Fibroblast of skin of left biceps (primary cell): Measurements from ENCODE around the gene PPARGC1A.

Experiments used
- DNase-seq, 2 experiments: peaks; one replicate each; pipeline ENCODE4 v3.0.0-alpha.2; 2013; ENCODE audit warnings: low read depth in 2 of 2

PPARGC1A gene

DNA sequence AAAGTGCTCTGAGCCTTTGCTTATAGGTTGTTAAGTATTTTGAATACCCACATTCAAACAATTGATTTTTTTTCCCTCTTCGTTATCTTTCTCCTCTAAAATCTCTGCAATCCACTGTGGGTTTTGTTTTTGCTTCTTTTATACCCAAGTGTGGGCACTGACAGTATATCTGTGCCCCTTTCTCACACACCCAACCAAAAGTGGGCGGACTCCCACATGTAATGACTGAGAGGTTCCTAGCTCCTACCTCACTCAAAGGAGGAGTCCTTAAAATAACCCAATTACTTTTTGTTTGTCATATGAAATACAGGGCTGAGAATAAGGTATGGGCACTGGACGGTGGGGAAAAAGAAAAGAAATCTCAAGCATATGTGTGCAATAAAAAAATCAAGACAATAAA, 51.7 kb downstream of the PPARGC1A start:
- DNase-seq = no peak

- no peak for DNase-seq
These were observed 52.5 kb downstream of the PPARGC1A start for GRCh38 chr4:23837371-23837770.

- DNase-seq = no peak
These were observed 53.9 kb downstream of the PPARGC1A start for GRCh38 chr4:23835774-23836478.

- no peak for DNase-seq
These were observed 61.1 kb downstream of the PPARGC1A start for GRCh38 chr4:23828779-23829178.

- peak in 1 of 2 experiments; percentile 20 for DNase-seq
These were observed 61.7 kb downstream of the PPARGC1A start for GRCh38 chr4:23828020-23828715.

- DNase-seq = peak in 1 of 2 experiments; percentile 3
These were observed 67.7 kb downstream of the PPARGC1A start for GRCh38 chr4:23822181-23822580.

DNA sequence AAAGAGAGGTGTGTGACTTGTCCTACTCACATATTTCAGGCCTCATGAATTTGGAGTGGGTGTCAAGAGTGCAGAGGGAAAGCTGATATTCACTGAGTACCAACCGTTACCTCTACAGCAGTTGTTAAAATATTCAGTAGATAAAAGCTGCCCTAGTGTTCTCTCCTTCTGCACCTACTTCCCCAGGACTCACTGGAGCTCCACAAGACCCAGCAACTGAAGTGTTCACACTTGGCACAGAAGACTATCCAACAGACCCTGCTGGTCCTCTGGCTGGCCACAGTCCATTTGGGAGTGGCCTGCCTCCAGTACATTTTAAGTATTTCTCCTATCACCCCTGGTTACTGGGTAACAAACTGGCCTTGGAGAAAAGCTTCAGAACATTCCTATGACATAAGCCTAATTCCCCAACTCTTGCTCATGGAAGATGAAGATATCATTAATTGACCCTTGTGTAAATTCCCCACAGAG, 70.8 kb downstream of the PPARGC1A start:
- DNase-seq = peak in 1 of 2 experiments; percentile 5

DNA sequence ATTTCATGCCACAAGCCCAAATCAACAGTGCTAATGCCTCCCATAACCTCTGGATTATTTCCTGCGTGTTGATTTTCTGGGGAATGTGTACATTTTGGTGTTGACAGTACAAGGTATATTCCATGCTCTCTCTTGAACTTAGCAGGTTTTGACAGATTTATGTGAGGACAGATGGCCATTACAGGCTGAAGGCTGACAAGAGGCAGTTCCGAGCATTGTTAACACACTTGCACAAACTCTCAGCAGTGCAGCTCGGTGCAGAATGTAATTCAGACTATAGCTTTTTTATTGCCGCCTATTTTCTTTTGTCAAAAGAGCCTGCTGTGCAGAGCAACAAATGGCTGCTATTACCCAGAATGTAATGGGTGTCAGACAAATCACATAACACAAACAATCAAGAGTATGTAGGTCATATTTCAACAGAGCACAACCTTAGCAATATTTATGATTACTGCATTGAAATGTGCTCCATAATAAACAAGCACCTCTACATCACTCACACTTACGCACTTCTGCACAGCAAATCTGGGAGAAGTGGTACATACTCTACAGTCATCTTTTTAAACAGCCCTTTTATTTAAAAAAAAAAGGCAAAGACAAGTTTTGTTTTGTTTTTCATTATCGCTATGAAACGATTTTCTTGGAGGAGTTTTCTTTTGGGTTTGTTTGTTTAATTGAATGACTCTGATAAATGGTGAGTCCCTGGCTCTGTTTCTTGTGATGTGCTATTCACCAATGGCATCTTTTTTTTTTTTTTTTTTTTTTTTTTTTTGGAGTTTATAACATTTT, 71.6 kb downstream of the PPARGC1A start:
- no peak for DNase-seq

- no peak for DNase-seq
These were observed 74.7 kb downstream of the PPARGC1A start for GRCh38 chr4:23814996-23815660.

DNA sequence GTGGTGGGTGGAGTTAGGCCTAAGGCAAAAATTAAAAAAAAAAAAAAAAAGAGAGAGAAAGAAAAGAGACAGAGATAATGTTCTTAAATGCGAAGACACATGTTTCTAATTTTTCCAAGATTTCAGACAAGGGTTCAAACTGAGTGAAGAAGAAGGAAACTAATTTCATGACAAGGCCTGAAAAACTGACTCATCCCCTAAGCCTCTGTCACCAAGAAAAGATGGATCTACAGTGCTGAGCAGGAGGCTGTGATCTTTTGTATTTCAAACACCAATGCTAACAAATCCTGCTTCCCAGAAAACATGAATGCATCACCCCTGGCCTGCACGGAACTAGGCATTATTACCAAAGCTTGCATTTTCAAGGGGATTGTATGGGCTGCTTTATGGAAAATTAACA, 75.3 kb downstream of the PPARGC1A start:
- DNase-seq = peak; percentile 73 to 83

DNA sequence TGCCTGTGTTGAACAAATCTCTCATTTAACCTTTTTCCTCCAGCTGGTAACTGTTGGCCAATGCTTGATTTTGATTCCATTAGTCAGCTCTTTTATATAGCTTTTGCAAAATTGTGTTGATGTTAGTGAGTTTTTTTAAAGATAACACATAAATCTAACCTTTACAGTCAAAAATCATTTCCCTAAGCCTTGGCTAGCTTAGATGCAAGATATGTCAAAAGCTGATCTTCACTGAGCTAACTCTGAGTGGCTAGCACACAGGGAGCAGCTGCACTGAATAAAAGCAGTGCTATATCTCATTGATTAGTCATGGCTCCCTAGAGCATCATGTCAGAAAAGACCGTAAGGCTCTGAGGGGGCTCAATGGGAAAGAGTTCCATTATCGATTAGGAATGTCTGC, 78.7 kb downstream of the PPARGC1A start:
- DNase-seq = peak; percentile 24 to 39

DNA sequence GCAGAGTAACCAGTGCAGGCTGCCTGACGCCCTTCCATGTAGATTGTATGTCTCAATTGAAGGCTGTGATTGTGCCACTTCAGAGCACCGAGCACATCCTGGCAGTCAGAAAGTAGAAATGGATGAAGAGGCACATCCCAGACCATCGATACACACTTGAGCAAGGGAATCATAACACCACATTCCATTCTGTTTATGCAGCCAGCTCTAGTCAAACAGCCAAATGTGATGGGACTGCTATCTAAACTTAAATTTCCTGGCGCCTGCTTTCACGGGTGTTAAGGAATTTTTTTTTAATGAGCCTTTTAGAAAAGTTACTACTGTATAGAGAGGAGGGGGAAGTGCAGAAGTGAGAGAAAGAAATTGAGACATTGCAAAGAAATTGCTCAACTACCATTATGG, 84.4 kb downstream of the PPARGC1A start:
- peak; percentile 51 to 65 for DNase-seq

- peak; percentile 19 to 32 for DNase-seq
These were observed 100.1 kb downstream of the PPARGC1A start for GRCh38 chr4:23789762-23790161.

DNA sequence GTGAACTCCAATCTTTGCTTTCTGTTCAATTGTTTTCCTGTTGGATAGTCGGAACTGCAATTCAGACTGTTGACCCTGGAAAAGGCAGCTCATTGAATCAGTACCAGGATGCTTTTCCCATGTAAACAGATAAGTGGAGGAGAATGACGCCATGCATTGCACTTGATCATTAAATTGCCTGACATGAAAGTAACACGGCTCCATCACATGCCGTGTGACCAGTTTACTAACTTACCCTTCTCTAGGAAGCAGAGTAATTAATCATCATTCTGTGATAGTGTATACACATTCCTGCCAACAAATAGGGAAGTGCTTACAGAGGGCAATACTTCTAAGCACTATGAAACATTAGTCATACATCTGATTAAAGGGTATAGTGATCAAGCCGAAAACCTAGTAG, 101.4 kb downstream of the PPARGC1A start:
- DNase-seq = no peak

- no peak for DNase-seq
These were observed 101.8 kb downstream of the PPARGC1A start for GRCh38 chr4:23788027-23788426.

DNA sequence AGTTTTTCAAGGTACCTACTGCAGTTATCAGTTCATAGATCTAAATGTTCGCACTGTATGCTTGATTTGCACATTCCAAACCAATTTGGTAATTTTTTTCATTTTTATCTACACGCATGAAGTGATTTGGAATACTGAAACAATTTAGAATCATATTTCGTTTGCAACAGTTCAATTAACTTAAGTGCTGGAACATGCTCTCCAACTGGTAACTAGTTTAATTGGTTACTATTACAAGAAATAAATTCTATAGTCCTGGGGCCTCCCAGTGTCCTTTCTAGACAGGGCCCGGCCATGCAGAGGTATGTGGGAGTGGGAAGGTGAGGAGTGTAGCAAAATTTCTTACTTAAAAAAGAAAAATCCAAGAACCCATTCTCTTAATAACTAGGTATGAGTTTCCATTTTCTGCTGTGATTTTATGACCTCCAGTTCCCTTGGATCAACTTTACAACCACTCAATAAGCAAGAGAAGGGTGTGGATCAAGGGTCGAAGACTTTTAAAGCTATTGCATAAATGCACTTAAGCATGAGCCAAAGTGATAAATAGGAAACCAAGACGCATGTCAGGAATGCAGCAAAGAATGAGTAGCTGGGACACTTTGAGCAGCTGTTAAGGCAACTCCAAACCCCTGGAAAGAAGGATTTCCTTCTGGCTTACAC, 106.9 kb downstream of the PPARGC1A start:
- DNase-seq = no peak

DNA sequence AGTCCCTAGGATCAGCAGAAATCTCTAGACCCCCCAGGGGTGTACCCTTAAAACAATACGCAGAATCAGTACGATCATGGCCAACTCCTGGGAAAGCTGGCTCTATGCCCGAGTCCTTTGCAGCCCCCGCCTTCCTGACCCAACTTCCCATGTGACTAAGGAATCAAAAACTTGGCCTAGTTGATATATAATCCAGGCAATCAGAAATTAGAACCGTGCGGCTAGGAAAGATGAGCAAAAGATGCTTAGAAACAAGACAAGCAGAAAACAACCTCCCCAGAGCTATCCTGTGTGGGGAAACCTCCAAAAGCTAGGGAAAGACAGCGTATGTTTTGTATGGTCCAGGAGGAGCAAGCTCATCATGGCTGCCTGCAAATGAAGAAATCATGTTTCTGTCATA, 110.0 kb downstream of the PPARGC1A start:
- DNase-seq = no peak

- DNase-seq = no peak
These were observed 110.4 kb downstream of the PPARGC1A start for GRCh38 chr4:23779422-23779821.

- DNase-seq = no peak
These were observed 114.2 kb downstream of the PPARGC1A start for GRCh38 chr4:23775694-23776093.

DNA sequence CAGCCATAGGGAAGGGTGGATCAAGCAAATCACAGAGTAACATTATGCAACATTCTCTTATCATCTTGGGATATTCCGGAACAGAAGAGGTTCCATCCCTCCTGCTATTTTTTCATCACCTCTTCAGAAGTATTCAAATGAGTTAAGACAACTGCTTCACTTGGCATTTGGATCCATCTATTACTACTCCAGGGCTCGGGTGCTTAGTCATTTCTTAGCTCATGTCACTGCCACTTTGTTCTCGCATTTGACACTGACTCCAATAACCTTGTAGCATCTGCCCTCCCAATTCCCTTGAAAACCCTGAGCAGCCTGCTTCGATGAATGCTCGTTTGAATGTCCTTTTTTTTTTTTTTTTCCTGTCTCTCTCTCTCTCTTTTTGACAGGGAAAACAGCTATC, 114.9 kb downstream of the PPARGC1A start:
- no peak for DNase-seq

DNA sequence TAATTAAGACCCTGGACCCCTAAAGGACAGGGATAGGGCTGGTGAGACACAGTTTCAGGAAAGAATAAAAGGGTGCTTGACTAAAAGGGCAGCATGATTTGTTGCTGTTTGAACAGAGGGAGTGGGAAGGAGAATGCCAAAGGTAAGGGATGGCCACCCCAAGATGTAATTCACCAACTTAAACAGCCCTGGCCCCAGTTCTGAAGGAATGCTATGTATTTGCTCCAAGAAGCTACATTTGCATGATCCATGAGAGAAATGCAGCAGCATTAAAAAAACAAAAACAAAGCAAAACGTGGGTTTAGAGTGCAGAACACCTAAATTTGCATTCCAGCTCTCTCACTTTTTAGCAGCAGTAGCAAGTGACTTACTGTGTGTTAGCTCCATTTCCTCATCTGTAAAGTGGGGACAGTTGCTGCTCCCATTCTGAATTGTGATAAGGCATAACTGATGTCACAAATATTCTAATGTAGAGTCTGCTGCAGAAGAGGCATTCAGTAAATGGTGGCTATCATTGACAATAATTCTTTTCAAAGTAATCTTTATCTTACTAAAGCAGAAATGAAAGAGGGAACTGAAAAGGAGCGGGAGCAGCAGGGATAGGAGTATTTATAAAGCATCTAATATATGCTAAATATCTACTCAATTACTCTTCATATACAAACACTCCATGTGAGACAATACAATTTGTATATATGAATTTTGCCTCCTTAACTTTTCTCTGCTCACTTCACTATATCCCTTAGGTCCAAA, 115.8 kb downstream of the PPARGC1A start:
- no peak for DNase-seq
